Activated CD4-positive, alpha-beta T cell treated with anti-CD3 and anti-CD28 coated beads, Interleukin-2, amount 10 ng/mL, durations not matched to agents 24 days and 14 days (primary cell): ENCODE results near the gene VPS25. TPM values are rescaled to one million over a fixed set of nuclear protein-coding genes. Genes with fewer than 3 reads are reported as not detected.
"Not testable (repeated sequence)": the region's sequence is repeated elsewhere in the genome, so short reads cannot be mapped to it uniquely, and the experiment has no call there.

ENCODE experiments used
- DNase-seq: peaks from one replicate; pipeline ENCODE4 v3.0.0; 2022
- H3K27ac Mint-ChIP-seq: one replicate; pipeline ENCODE4 v1.8.0; 2022; ENCODE audit warnings: mild to moderate bottlenecking, mixed read lengths
- H3K27me3 Mint-ChIP-seq: one replicate; pipeline ENCODE4 v1.8.0; 2022; ENCODE audit warnings: mixed read lengths
- H3K36me3 Mint-ChIP-seq: one replicate; pipeline ENCODE4 v1.8.0; 2022; ENCODE audit warnings: low read depth, mild to moderate bottlenecking, mixed read lengths
- H3K4me1 Mint-ChIP-seq: one replicate; pipeline ENCODE4 v1.8.0; 2021; ENCODE audit warnings: mixed read lengths
- H3K4me3 Mint-ChIP-seq: one replicate; pipeline ENCODE4 v1.8.0; 2022; ENCODE audit warnings: mild to moderate bottlenecking, moderate library complexity, mixed read lengths
- H3K9me3 Mint-ChIP-seq: one replicate; pipeline ENCODE4 v1.8.0; 2021; ENCODE audit warnings: mixed read lengths
- intact Hi-C: fragments of 100-400 bp; cut with micrococcal nuclease; formaldehyde crosslinking; loops from one replicate; pipeline ENCODE4 v1.15.1; 2023
- total RNA-seq: library from RNA; stranded (reverse); gene quantifications from 2 replicates; pipeline ENCODE4 v1.2.3, GENCODE V29; 2022

The VPS25 gene
- total RNA-seq, 1 donor from 2014 or later = 89.5 TPM

- no peak overlapping the region for H3K27ac Mint-ChIP-seq
- H3K4me1 Mint-ChIP-seq = no peaks in the 10 kb centered on the region
- H3K36me3 Mint-ChIP-seq = no peaks in the 10 kb centered on the region
- DNase-seq = no peak
- no peak overlapping the region for H3K4me3 Mint-ChIP-seq
- H3K27me3 Mint-ChIP-seq = peaks cover 57% of the 10 kb centered on the region
- no peaks in the 10 kb centered on the region for H3K9me3 Mint-ChIP-seq
- intact Hi-C loops = no loop called here
These were observed 18.5 kb upstream of the VPS25 start for GRCh38 chr17:42754782-42755181.

- intact Hi-C loops = loop anchor here (10.0 kb wide), 1 partner anchor 155 kb away; the partner anchor contains the start of genes RETREG3 and TUBG1
- Mint-ChIP-seq H3K36me3 (no peaks in the 10 kb centered on the region), H3K4me1 (peaks cover 4% of the 10 kb centered on the region), H3K4me3 (peak overlapping the region; percentile 44), H3K9me3 (no peaks in the 10 kb centered on the region), H3K27ac (no peak overlapping the region), H3K27me3 (peaks cover 58% of the 10 kb centered on the region)
- no peak for DNase-seq
These were observed 13.1 kb upstream of the VPS25 start for GRCh38 chr17:42759982-42760651.

GRCh38 chr17:42760652-42761581 is 12.3 kb upstream of the VPS25 start, which contains the start of gene RAMP2:
Gene RAMP2, plus strand, starts transcription at chr17:42761227. Its CDS starts 35 bp downstream, at chr17:42761262.
- peak; percentile 71 for DNase-seq
- peak within 1 kb of the TSS; percentile 44 for H3K4me3 Mint-ChIP-seq
- intact Hi-C loops = loop anchor here (10.0 kb wide), 1 partner anchor 156 kb away; the partner anchor contains the start of genes RETREG3 and TUBG1
- no peak within 1 kb of the TSS for H3K27ac Mint-ChIP-seq
- peaks cover 60% of the 10 kb centered on the region for H3K27me3 Mint-ChIP-seq
- peaks cover 4% of the 10 kb centered on the region for H3K4me1 Mint-ChIP-seq
- H3K36me3 Mint-ChIP-seq = no peaks in the 10 kb centered on the region
- no peaks in the 10 kb centered on the region for H3K9me3 Mint-ChIP-seq

GRCh38 chr17:42761638-42762037 is 11.6 kb upstream of the VPS25 start:
- DNase-seq = no peak
- Mint-ChIP-seq H3K36me3 (no peaks in the 10 kb centered on the region), H3K4me1 (peaks cover 4% of the 10 kb centered on the region), H3K27ac (no peak overlapping the region), H3K27me3 (peaks cover 55% of the 10 kb centered on the region), H3K9me3 (no peaks in the 10 kb centered on the region), H3K4me3 (peak overlapping the region; percentile 44)
- intact Hi-C loops = loop anchor here (2.0 to 10.0 kb wide), 3 partner anchors 17 to 183 kb away; partner anchors contain the start of genes EZH1, RETREG3 and TUBG1

DNA sequence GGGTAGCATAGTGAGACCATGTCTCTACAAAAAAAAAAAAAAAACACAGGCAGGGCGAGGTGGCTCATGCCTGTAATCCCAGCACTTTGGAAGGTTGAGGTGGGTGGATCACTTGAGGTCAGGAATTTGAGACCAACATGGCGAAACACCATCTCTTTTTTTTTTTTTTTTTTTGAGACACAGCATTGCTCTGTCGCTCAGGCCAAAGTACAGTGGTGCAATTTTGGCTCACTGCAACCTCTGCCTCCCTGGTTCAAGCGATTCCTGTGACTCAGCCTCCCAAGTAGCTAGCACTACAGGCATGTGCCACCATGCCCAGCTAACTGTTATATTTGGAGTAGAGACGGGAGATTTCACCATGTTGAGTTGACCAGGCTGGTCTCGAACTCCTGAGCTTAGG is 7.1 kb upstream of the VPS25 start:
- no peak for DNase-seq
- intact Hi-C loops = loop anchor here (10.0 kb wide), 1 partner anchor 161 kb away; the partner anchor contains the start of genes RETREG3 and TUBG1
- no peak overlapping the region for H3K27ac Mint-ChIP-seq

GRCh38 chr17:42767512-42767911 is 5.7 kb upstream of the VPS25 start:
- Mint-ChIP-seq H3K36me3 (no peaks in the 10 kb centered on the region), H3K4me3 (no peak overlapping the region), H3K27me3 (peaks cover 23% of the 10 kb centered on the region), H3K9me3 (no peaks in the 10 kb centered on the region), H3K27ac (no peak overlapping the region), H3K4me1 (peaks cover 5% of the 10 kb centered on the region)
- DNase-seq = no peak
- intact Hi-C loops = loop anchor here (10.0 kb wide), 1 partner anchor 163 kb away; the partner anchor contains the start of genes RETREG3 and TUBG1

More for the DNA sequence above, 7.1 kb upstream of the VPS25 start:
- Mint-ChIP-seq H3K36me3 (no peaks in the 10 kb centered on the region), H3K27me3 (peaks cover 35% of the 10 kb centered on the region), H3K4me3 (no peak overlapping the region), H3K4me1 (peaks cover 2% of the 10 kb centered on the region), H3K9me3 (no peaks in the 10 kb centered on the region)

DNA sequence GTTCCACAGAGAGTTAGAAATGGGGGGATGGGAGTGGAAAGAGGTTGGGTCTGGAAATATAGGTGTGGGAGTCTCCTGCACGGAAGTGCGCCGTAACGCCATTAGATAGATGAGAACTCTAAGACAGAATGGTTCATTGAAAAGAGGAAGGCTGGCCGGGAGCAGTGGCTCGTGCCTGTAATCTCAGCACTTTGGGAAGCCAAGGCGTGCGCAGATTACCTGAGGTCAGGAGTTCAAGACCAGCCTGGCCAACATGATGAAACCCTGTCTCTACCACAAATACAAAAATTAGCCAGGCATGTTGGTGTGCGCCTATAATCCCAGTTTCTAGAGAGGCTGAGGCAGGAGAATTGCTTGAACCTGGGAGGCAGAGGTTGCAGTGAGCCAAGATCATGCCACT is 5.2 kb upstream of the VPS25 start:
- H3K27ac Mint-ChIP-seq, H3K36me3 Mint-ChIP-seq, H3K9me3 Mint-ChIP-seq, H3K4me1 Mint-ChIP-seq, DNase-seq, H3K4me3 Mint-ChIP-seq: not testable (repeated sequence)
- peaks cover 18% of the 10 kb centered on the region for H3K27me3 Mint-ChIP-seq
- intact Hi-C loops = loop anchor here (10.0 kb wide), 1 partner anchor 163 kb away; the partner anchor contains the start of genes RETREG3 and TUBG1

DNA sequence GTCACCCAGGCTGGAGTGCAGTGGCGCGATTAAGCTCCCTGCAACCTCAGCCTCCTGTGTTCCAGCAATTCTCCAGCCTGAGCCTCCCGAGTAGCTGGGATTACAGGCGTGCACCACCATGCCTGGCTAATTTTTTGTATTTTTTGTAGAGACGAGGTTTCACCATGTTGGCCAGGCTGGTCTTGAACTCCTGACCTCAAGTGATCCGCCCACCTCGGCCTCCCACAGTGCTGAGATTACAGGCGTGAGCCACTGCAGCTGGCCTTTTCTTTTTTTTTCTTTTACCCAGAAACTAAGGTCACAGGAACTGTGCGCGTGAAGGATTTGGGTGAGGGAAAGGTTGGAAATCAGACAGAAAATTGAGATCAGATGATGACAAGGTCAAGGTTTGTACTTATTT is 3.3 kb upstream of the VPS25 start:
- Mint-ChIP-seq H3K4me1 (peaks cover 15% of the 10 kb centered on the region), H3K27me3 (peaks cover 11% of the 10 kb centered on the region)
- H3K9me3 Mint-ChIP-seq, H3K4me3 Mint-ChIP-seq, DNase-seq, H3K36me3 Mint-ChIP-seq, H3K27ac Mint-ChIP-seq: not testable (repeated sequence)
- intact Hi-C loops = loop anchor here (10.0 kb wide), 1 partner anchor 165 kb away; the partner anchor contains the start of genes RETREG3 and TUBG1

DNA sequence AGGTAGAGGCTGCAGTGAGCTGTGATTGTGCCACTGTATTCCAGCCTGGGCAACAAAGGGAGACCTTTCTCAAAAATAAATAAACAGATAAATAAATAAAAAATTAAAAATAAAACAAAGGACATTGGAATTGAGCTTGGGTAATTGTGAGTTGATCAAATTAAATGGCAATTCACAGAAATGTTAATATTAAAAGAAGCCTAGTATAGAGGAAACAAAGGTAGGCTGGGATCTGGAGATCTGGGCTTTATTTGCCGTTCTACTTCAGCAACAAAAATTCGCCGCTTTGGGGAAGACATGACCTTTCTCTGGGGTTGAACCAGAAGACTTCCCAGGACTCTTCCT is 332 bp upstream of the VPS25 start:
- Mint-ChIP-seq H3K4me1 (peaks cover 15% of the 10 kb centered on the region), H3K9me3 (no peaks in the 10 kb centered on the region), H3K4me3 (peak overlapping the region; percentile 93), H3K36me3 (peaks cover 24% of the 10 kb centered on the region), H3K27ac (peak overlapping the region; percentile 94), H3K27me3 (peaks cover 2% of the 10 kb centered on the region)
- intact Hi-C loops = no loop called here
- no peak for DNase-seq

DNA sequence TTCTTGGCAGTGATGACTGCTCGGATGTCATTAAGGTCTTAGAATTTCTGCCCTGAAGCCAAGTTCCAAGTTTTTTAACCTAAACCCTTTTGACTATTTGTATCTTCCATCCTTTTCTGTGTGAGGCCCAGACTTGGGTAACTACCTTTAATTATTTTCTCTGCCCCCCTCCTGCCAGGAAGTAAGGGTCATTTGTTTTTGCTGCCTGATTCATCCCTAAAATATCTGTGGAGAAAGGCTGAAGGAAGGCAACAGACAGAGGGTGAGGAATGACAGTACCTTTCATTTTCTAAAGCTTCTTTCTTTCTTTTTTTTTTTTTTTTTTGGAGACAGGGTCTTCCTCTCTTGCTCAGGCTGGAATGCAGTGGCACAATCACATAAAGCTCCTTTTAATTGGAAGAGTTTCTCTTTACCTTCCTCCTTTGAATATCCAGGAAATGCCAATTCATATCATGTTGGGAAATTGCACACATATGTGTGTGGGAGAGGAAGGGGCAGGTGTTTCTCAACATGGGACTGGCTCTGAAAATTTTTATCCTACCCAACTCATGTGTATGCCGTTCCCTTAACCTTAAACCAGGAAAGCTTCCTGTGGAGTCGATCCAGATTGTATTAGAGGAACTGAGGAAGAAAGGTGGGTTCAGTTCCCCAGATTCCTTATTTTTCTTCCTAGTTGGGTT is 957 bp downstream of the VPS25 start:
- H3K9me3 Mint-ChIP-seq = no peaks in the 10 kb centered on the region
- intact Hi-C loops = no loop called here
- DNase-seq = no peak
- H3K4me3 Mint-ChIP-seq = peak overlapping the region; percentile 93
- H3K36me3 Mint-ChIP-seq = peaks cover 33% of the 10 kb centered on the region
- H3K27ac Mint-ChIP-seq = peak overlapping the region; percentile 94
- H3K4me1 Mint-ChIP-seq = peaks cover 15% of the 10 kb centered on the region
- no peaks in the 10 kb centered on the region for H3K27me3 Mint-ChIP-seq

- Mint-ChIP-seq H3K4me1 (peaks cover 15% of the 10 kb centered on the region), H3K36me3 (peaks cover 40% of the 10 kb centered on the region), H3K4me3 (no peak overlapping the region), H3K27me3 (peaks cover 6% of the 10 kb centered on the region), H3K9me3 (no peaks in the 10 kb centered on the region), H3K27ac (no peak overlapping the region)
- DNase-seq = no peak
- intact Hi-C loops = no loop called here
These were observed 2.4 kb downstream of the VPS25 start for GRCh38 chr17:42775534-42776098.

- intact Hi-C loops = no loop called here
- Mint-ChIP-seq H3K36me3 (peaks cover 40% of the 10 kb centered on the region), H3K27me3 (peaks cover 30% of the 10 kb centered on the region), H3K4me1 (peaks cover 17% of the 10 kb centered on the region), H3K9me3 (no peaks in the 10 kb centered on the region), H3K4me3 (no peak overlapping the region), H3K27ac (no peak overlapping the region)
- no peak for DNase-seq
These were observed 5.3 kb downstream of the VPS25 start for GRCh38 chr17:42778570-42778969.

- no peak for DNase-seq
- H3K4me1 Mint-ChIP-seq = peaks cover 10% of the 10 kb centered on the region
- no peak overlapping the region for H3K27ac Mint-ChIP-seq
- peaks cover 36% of the 10 kb centered on the region for H3K36me3 Mint-ChIP-seq
- no peak overlapping the region for H3K4me3 Mint-ChIP-seq
- H3K27me3 Mint-ChIP-seq = peaks cover 37% of the 10 kb centered on the region
- intact Hi-C loops = no loop called here
- H3K9me3 Mint-ChIP-seq = no peaks in the 10 kb centered on the region
These were observed 6.2 kb downstream of the VPS25 start for GRCh38 chr17:42779304-42779935.
